T-helper 2 cell treated with Interferon-gamma antibody and Interleukin-4, amounts not matched to agents 5 μg/mL and 100 μg/mL, for 36 hours (primary cell): ENCODE results near the gene ADGRA3.

Experiments
- DNase-seq: peaks from one replicate; pipeline ENCODE4 v3.0.0; 2021; ENCODE audit warnings: low spot score
- H3K27ac Mint-ChIP-seq: one replicate; pipeline ENCODE4 v1.8.0; 2021; ENCODE audit warnings: mild to moderate bottlenecking, mixed read lengths
- H3K27me3 Mint-ChIP-seq: one replicate; pipeline ENCODE4 v1.8.0; 2021; ENCODE audit warnings: low read depth, mixed read lengths
- H3K36me3 Mint-ChIP-seq: one replicate; pipeline ENCODE4 v1.8.0; 2021; ENCODE audit warnings: low read depth, mixed read lengths
- H3K4me1 Mint-ChIP-seq: one replicate; pipeline ENCODE4 v1.8.0; 2021; ENCODE audit warnings: low read depth, mixed read lengths
- H3K4me3 Mint-ChIP-seq: one replicate; pipeline ENCODE4 v1.8.0; 2022; ENCODE audit warnings: mild to moderate bottlenecking, moderate library complexity, mixed read lengths
- H3K9me3 Mint-ChIP-seq: one replicate; pipeline ENCODE4 v1.8.0; 2021; ENCODE audit warnings: mixed read lengths

ADGRA3 gene

GRCh38 chr4:22522706-22523501, 7.0 kb upstream of the ADGRA3 start:
- Mint-ChIP-seq H3K4me1 (peaks cover 3% of the 10 kb centered on the region), H3K27me3 (no peaks in the 10 kb centered on the region), H3K9me3 (no peaks in the 10 kb centered on the region), H3K27ac (no peak overlapping the region), H3K4me3 (no peak overlapping the region), H3K36me3 (no peaks in the 10 kb centered on the region)
- DNase-seq, result no peak

DNA sequence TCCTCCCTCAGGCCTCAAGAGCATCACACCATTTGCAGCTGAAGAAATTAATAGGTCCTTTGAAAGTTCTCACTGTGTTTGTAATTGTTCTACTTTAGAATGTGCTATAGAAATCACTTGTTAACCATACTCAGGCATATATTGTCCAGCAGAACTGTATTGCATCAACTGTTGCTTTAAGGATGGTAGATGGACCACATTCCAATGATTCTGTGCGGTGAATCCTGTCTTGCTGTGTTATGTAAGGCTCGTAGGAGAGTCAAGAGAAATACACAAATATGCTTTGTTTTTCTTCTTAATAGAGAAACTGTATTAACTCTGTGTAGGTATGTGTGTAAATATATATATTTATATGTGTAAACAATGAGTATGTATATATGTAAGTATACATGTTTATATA, 6.3 kb upstream of the ADGRA3 start:
- H3K27me3 Mint-ChIP-seq, result no peaks in the 10 kb centered on the region
- no peak for DNase-seq
- H3K27ac Mint-ChIP-seq, result no peak overlapping the region
- no peak overlapping the region for H3K4me3 Mint-ChIP-seq
- peaks cover 3% of the 10 kb centered on the region for H3K4me1 Mint-ChIP-seq
- no peaks in the 10 kb centered on the region for H3K36me3 Mint-ChIP-seq
- no peaks in the 10 kb centered on the region for H3K9me3 Mint-ChIP-seq

GRCh38 chr4:22521240-22521639, 5.4 kb upstream of the ADGRA3 start:
- peaks cover 4% of the 10 kb centered on the region for H3K4me1 Mint-ChIP-seq
- no peaks in the 10 kb centered on the region for H3K9me3 Mint-ChIP-seq
- H3K27me3 Mint-ChIP-seq, result no peaks in the 10 kb centered on the region
- no peak for DNase-seq
- H3K36me3 Mint-ChIP-seq, result no peaks in the 10 kb centered on the region
- H3K4me3 Mint-ChIP-seq, result no peak overlapping the region
- no peak overlapping the region for H3K27ac Mint-ChIP-seq

DNA sequence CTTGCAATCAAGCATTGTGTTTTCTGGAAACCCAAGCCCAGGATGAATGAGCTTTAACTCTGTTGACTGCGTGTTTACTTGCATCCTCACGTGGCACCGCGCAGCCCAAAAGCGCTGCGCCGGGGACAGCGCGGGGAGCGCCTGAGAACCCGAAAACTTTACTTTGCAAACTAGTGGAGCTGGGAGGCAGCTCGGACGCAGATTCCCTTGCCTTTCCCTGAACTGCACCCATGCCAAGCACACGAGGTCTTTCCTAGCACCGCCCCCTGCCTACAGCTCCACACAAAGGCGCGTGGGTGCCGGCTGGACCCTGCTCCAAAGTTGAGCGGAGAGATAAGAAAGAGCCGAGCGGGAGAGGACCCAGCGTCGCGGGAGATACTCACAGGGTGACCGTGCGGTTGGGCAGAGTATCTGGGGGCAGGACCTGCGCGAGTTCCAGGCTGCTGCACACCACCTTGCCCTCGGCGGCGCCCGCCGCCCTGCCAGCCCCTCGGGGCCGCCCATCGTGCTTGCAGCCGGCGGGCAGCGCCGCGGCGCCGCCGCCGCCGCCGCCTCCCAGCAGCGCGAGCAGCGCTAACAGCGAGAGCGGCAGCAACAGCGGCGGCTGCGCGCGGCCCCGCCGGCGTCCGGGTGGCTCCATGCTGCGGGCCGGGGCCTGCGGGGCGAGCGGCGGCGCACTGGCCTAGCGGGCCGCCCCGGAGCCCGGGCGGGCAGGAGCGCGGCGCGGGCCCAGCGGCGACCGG, 550 bp downstream of the ADGRA3 start:
- DNase-seq, result peak; percentile 50
- Mint-ChIP-seq H3K36me3 (peaks cover 2% of the 10 kb centered on the region), H3K4me3 (peak overlapping the region; percentile 99), H3K27ac (peak overlapping the region; percentile 95), H3K4me1 (peaks cover 16% of the 10 kb centered on the region), H3K9me3 (no peaks in the 10 kb centered on the region), H3K27me3 (no peaks in the 10 kb centered on the region)

DNA sequence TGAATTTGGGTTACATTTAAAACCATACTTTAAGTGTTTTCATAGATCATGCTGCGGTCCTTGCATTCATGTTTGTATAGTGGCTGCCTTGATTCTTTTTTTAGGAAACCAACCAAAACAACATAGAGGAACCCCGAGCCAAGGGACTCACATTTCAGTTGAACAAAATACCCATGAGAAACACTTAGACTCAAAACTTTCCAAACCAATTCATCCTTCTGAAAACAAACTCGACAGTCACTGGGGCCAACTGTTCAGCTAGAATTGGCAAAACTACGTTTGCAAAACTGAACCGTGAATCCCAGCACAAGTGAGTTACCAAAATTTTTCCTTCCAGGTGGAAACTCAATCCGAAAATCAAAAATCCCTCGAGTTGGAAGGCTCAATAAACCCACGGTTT, 1.4 kb downstream of the ADGRA3 start:
- DNase-seq, result no peak
- H3K36me3 Mint-ChIP-seq, result peaks cover 2% of the 10 kb centered on the region
- no peaks in the 10 kb centered on the region for H3K27me3 Mint-ChIP-seq
- H3K9me3 Mint-ChIP-seq, result no peaks in the 10 kb centered on the region
- H3K4me1 Mint-ChIP-seq, result peaks cover 16% of the 10 kb centered on the region
- peak overlapping the region; percentile 99 for H3K4me3 Mint-ChIP-seq
- no peak overlapping the region for H3K27ac Mint-ChIP-seq

GRCh38 chr4:22514001-22514400, 1.9 kb downstream of the ADGRA3 start:
- Mint-ChIP-seq H3K4me1 (peaks cover 16% of the 10 kb centered on the region), H3K27ac (no peak overlapping the region), H3K27me3 (no peaks in the 10 kb centered on the region), H3K36me3 (peaks cover 2% of the 10 kb centered on the region), H3K9me3 (no peaks in the 10 kb centered on the region), H3K4me3 (peak overlapping the region; percentile 99)
- DNase-seq, result no peak

DNA sequence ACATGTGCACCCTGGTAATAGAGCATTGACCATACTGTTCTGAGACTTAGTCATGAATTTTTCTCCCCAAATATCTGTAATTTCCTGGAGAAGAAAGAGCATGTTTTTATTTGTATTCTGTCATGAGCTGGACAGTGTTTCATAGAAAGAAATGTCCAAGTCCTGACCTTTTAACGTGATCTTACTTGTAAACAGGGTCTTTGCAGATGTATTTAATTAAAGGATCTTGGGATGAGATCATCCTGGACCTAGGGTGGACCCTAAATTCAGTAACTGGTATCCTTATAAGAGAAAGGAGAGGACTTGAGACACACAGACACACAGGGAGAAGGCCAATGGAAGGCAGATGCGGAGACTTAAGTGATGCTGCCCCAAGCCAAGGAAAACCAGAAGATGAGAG, 3.6 kb downstream of the ADGRA3 start:
- DNase-seq, result no peak
- H3K4me1 Mint-ChIP-seq, result peaks cover 21% of the 10 kb centered on the region
- H3K9me3 Mint-ChIP-seq, result no peaks in the 10 kb centered on the region
- no peak overlapping the region for H3K4me3 Mint-ChIP-seq
- H3K27me3 Mint-ChIP-seq, result no peaks in the 10 kb centered on the region
- H3K36me3 Mint-ChIP-seq, result peaks cover 2% of the 10 kb centered on the region
- H3K27ac Mint-ChIP-seq, result no peak overlapping the region

DNA sequence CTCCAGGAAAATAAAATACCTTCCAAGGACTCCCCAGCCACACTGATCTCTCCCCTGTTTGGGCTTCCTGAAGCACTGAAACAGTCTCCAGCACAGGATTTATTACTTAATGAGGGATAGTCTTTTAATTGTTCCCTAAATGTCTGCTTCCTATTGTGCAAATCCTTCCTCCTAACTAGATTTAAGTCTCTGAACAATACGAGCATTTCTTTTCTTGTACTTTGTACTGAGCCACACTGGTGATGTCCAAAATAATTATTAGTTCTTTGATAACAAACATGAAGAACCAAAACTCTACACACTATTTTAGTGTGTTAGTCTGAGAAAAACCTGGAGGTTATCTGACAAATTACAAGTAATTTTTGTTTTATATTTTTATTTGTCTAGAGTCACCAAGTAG, 5.1 kb downstream of the ADGRA3 start:
- no peak for DNase-seq
- no peak overlapping the region for H3K27ac Mint-ChIP-seq
- peaks cover 24% of the 10 kb centered on the region for H3K4me1 Mint-ChIP-seq
- H3K4me3 Mint-ChIP-seq, result no peak overlapping the region
- no peaks in the 10 kb centered on the region for H3K27me3 Mint-ChIP-seq
- H3K36me3 Mint-ChIP-seq, result peaks cover 2% of the 10 kb centered on the region
- no peaks in the 10 kb centered on the region for H3K9me3 Mint-ChIP-seq

- no peaks in the 10 kb centered on the region for H3K9me3 Mint-ChIP-seq
- no peak for DNase-seq
- H3K27me3 Mint-ChIP-seq, result no peaks in the 10 kb centered on the region
- no peaks in the 10 kb centered on the region for H3K36me3 Mint-ChIP-seq
- H3K4me3 Mint-ChIP-seq, result no peak overlapping the region
- H3K27ac Mint-ChIP-seq, result no peak overlapping the region
- H3K4me1 Mint-ChIP-seq, result peaks cover 28% of the 10 kb centered on the region
These were observed 7.5 kb downstream of the ADGRA3 start for GRCh38 chr4:22508376-22508775.

GRCh38 chr4:22504922-22505321, 10.9 kb downstream of the ADGRA3 start:
- DNase-seq, result no peak
- H3K4me1 Mint-ChIP-seq, result peaks cover 36% of the 10 kb centered on the region
- no peak overlapping the region for H3K27ac Mint-ChIP-seq
- H3K36me3 Mint-ChIP-seq, result no peaks in the 10 kb centered on the region
- no peaks in the 10 kb centered on the region for H3K9me3 Mint-ChIP-seq
- no peaks in the 10 kb centered on the region for H3K27me3 Mint-ChIP-seq
- no peak overlapping the region for H3K4me3 Mint-ChIP-seq

GRCh38 chr4:22504447-22504846, 11.4 kb downstream of the ADGRA3 start:
- Mint-ChIP-seq H3K27me3 (no peaks in the 10 kb centered on the region), H3K4me1 (peaks cover 36% of the 10 kb centered on the region), H3K27ac (no peak overlapping the region), H3K36me3 (peaks cover under 1% of the 10 kb centered on the region), H3K9me3 (no peaks in the 10 kb centered on the region), H3K4me3 (no peak overlapping the region)
- no peak for DNase-seq

DNA sequence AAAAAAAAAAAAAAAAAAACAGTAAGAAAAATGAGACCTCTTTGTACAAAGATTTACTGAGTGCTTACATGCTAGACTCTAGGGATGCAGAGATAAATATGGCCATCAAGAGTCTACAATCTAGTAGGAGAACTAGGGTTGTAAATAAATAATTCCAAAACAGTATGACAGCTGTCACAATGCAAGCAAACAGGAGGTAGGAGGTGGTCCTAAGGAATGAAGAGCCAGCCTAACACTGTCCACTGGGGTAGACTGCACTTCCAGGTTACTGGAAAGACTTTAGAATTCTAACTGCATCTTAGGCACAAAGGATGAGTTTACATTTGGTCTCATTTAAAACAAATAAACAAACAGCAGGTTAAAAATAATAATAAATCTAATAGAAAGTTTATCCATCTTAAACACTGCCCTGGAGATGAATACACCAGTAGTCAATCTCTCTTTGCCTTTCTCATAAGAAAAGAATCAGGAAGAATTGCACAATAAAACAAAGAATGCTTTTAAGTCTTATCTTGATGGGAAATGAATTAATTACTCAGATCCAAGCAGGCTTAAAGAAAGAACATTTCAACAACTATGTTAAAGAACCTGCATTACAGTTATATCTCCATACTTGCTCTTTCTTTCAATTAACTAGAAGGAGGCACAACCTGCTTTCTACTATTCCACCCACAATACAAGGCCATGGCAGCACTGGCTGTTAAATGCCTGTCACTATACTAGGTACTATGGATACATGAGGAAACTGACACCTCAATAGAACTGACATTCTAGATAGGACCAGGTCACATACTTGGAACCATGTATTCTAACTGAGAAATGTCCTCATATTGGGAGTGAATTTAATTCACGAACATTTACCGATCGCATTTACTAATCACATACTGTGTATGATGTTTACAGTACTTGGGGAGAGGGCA, 12.7 kb downstream of the ADGRA3 start:
- Mint-ChIP-seq H3K9me3 (no peaks in the 10 kb centered on the region), H3K27me3 (no peaks in the 10 kb centered on the region), H3K4me3 (no peak overlapping the region), H3K36me3 (peaks cover 2% of the 10 kb centered on the region), H3K4me1 (peaks cover 33% of the 10 kb centered on the region), H3K27ac (no peak overlapping the region)
- DNase-seq, result no peak

DNA sequence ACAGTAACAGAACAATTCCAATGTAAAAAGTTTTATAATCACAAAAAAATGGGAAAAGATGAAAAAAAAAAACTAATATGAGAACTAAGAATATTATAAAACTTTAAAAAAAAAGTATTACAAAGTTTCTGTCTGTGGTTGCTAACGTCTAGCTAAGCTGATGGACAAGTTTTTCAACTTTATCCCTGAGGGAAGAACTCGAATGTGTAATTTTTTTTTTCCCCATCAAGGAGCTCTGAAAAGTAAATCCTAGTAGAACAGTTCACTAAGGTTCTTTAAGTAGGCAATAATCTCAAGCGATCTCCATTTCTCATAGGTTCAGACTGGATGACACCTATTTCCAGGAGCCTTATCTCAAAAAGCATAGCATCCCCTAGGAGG, 14.2 kb downstream of the ADGRA3 start:
- peaks cover 28% of the 10 kb centered on the region for H3K4me1 Mint-ChIP-seq
- no peak for DNase-seq
- no peak overlapping the region for H3K27ac Mint-ChIP-seq
- H3K4me3 Mint-ChIP-seq, result peak overlapping the region; percentile 25
- H3K27me3 Mint-ChIP-seq, result no peaks in the 10 kb centered on the region
- no peaks in the 10 kb centered on the region for H3K9me3 Mint-ChIP-seq
- peaks cover 2% of the 10 kb centered on the region for H3K36me3 Mint-ChIP-seq
